Dermis microvascular lymphatic vessel endothelial cell (primary cell): ENCODE data around the gene ARHGAP12. TPM values are rescaled to one million over a fixed set of nuclear protein-coding genes. Genes with fewer than 3 reads are reported as not detected.

ENCODE experiments used
- DNase-seq, 2 donors: peaks; one replicate each; pipeline versions ENCODE4 v3.0.0 to v3.0.0-alpha.2; 2010; ENCODE audit warnings: low read depth in 2 of 2
- total RNA-seq: library from RNA; depleted of rRNA; stranded (reverse); fragments of >200 nt; gene quantifications from 2 replicates; pipeline ENCODE4 v1.2.1, GENCODE V29; 2014

ARHGAP12 gene
- total RNA-seq, 1 donor from 2014 or later = 19.8 TPM

DNA sequence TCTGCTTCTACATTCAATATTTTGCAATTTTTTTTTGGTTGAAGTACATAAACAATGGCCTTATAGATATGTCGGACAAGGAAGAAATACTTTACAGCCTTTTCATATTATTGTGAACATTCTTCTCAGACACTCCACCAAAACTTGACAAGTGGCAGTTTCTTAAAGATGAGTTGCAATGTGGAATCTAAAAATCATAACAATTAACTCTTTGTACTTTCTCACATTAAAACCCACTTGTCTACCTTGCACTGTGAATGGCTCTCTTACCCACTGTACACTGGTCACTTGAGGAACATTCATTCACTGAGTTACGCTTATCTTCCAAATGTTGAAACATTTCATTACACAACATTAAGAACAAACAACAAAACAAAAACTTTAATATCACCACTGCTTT is 44.2 kb downstream of the ARHGAP12 start:
- DNase-seq = no peak

DNA sequence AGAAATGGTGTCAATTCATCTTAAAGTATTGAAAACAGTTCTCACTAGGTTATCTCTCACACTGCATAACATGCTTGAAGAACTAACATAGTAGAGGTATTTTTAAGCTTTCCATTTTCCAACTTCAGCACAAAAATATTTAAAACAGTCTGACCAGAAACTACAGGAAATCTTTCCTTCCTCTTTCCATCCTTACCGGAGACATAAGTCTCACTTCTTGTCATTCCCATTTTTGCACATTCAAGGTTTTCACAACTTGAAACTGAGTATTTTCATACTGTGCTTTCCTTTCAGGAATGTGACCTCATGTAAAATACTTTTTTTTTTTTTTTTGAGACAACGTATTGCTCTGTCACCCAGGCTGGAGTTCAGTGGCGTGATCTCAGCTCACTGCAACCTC is 45.2 kb downstream of the ARHGAP12 start:
- DNase-seq = no peak

DNA sequence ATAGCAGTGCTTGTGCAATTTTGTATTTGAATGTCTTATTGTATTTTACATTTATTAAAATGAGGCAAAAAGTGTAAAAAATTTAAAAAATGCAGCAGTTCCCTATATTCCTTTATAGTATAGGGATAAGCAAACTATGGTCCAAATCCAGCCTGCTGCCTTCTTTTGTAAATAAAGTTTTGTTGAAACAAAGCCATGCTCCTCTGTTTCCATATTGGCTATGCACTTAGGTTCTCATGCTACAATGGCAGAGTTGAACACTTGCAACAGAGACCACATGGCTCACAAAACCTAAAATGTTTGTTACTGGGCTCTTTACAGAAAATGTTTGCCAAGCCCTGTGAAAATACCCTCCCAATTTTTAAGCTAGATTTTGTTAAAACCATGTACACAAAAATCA is 50.1 kb downstream of the ARHGAP12 start:
- no peak for DNase-seq

DNA sequence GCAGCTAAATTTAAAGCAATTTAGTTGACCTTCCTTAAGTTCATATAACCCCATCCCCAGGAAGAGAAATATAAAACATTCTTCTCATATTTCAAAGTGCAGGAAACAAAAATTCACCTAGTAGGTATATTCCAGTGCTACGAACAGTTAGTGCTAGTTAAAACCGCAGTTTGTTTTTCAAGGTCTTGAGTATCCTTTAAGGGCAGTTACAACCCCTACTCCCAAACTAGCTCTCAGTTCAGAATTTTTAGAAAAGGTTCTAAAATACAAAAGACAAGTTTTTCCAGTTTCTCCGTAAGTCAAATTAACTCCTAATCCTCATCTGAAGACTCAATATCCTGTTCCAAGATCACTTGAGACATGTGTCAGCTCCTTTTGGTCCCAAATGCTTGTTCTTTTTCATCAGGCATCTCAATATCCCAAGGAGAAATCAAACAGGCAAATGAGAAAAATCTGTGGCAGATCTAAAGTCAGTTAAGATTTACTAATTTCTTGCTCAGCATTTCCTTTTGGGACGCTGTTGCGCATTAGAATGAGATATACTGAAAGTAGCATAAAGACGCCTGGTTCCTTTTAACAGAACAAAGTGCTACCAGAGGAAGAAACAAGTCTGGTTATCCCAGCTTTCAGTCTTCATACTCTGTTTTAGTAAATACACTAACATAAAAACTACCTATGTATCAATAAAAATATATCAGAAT is 51.8 kb downstream of the ARHGAP12 start:
- no peak for DNase-seq

DNA sequence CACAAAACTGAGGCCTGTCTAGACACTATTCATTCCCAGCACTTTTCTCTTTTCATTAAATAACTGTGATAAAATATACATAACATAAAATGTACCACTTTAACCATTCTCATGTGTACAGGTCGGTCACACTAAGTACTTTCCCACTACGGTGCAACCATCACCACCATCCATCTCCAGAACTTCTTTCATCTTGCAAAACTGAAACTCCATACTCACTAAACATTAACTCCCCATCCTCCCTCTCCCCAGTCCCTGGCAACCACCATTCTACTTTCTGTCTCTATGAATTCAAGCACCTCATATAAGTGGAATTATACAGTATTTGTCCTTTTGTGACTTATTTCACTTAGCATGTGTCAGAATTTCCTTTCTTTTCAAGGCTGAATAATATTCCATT is 53.0 kb downstream of the ARHGAP12 start:
- no peak for DNase-seq

DNA sequence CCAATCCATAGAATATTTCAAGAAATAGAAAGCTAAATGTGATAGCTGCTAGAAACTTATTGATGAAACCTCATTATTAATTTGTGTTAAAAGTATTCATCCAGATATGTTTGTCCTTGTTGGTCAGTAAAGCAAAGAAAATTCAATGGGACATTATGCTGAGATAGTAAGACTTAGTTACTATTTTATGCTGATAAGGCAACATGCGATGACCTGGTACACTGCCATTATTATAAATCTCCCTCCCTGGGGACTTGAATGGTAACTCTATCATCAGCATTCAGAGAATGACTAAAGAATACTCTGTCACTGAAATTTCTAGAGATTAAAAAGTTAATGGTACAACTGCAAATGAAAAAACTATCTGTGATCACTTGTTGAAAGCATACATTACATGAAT is 54.9 kb downstream of the ARHGAP12 start:
- DNase-seq = no peak

DNA sequence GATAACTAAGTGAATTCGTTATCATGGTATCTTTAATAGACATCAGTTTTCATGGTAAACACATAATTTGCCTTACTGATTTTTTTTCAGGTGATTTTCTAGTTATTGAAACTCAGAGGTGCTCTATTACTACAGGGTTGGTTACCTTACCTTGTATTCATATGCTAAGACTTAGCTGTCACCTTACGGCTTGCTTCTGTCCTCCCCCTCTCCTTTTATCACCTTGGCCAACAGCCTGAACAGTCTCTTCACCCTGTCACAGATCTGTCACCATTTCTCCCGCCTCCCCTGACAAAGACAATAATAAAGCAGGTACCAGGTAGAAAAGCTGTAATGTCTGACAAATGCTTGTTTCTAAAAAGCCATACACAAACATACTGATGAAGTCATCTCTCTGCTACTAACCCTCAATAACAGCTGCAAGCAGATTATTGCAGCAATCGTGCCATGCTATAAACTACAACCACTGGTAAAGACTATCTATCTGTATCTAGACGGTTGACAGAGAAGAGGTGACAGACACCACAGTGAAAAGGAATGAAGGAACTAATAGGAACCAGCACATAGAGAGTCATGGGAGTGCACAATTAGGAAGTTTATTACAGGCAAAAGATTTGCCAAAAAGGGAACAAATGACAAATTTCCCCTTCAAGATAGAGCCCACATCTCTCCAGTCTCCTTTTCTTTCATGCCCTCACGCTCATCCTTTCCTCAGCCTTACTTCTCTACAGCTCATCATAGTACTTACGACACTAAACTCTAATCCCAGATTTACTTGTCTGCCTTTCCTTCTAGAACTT is 57.2 kb downstream of the ARHGAP12 start:
- no peak for DNase-seq

DNA sequence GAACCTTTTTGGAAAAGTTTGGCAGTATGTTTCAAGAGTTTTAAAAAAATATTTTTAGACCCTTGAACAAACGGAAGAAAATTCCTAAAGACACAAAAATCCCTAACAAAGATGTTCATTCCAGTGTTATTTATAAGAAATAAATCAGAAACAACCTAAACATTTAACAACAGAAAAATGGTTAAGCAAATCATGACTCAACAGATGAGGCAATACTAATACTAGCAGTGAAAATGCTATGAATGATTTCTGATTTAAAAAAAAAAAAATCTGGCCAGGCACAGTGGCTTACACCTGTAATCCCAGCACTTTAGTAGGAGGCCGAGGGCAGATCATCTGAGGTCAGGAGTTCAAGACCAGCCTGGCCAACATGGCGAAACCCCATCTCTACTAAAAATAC is 61.0 kb downstream of the ARHGAP12 start:
- DNase-seq = no peak

DNA sequence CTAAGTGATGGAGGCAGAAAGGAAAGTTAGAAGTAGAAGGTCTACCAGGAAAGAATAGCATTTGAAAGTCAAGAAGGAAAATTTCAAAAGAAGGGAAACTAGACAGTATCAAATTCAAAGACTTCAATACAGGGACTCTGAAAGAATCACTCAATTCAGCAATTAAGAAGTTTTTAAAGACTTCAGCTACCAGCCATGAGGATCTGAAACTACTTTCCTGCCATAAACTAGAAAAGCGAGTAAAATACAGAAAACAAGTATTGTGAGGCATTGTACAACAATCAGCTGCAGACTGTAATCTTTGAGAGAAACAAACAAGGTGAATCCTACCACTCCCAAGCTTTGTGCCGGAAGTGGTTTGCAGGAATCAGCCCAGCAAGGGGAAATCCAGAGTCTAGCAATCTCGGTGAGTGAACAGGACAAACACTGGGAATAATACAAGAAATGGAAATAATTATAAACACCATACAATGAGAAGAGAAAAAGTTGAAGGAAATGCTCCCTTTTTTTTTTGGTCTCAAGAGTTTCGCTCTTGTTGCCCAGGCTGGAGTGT is 62.4 kb downstream of the ARHGAP12 start:
- peak in 1 of 2 donors; percentile 50 for DNase-seq

DNA sequence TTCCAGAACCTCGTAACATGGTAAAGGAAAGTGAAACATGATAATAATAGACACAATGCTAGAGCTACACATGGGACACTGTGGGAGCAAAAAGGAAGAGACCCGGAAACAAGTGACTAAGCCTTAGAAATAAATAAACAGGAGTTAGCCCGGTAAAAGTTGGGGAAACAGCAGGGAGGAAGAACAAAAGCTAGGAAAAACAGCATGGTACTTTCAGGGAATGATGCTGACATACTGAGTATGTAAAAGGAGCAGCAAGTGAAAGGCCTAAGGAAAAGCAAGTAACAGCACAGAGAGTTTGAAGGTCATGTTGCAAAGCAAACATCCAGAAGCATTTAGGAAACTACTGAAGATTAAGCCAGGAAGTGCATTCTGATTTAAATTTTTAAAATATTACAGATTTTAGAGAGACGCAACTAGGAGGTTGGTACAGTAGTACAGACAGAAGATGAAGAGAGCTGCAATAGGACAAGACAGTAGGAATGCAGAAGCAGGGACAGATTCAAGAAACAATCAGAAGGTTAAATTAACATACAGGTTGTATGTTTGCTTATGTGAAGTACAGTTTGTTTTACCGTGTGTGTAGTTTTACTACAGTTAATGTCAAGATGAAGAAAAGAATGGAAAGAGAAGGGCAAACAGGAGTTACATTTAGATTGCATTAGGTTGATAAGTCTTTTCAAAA is 63.7 kb downstream of the ARHGAP12 start:
- peak; percentile 70 to 87 for DNase-seq

DNA sequence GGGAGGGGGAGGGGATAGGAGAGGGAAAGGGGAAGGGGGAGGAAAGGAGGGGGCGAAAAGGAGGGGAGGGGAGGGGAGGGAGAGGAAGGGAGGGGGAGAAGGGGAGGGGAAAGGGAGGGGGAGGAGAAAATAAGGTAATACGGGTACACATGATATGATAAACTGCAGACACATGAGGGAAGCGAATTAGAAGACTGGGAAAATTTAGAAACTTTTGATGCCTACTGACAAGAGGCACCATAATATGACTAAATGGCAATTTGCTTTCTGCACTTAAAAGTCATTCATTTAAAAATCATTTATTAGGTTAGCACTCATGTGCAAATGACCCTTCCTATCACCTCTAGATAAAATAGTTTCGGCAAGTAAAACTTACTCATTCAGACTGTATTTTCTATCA is 73.6 kb downstream of the ARHGAP12 start:
- DNase-seq = no peak

DNA sequence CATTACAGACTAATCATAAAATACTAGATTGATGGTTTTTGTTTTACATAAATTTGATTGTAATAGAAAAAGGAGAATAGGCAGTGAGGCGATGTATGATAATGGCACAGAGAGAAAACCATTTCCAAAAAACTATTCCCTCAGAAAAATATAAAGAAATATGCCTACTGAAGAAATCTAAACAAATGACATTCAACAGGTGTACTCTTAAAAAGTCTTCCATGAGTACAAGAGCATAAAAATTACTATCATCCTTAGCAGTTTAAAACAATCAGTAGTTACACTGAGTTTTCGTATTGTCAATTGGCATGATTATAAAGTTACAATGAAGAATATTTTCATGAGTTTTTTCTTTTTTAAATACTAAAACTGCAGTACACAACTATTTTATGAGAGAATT is 75.0 kb downstream of the ARHGAP12 start:
- DNase-seq = no peak

DNA sequence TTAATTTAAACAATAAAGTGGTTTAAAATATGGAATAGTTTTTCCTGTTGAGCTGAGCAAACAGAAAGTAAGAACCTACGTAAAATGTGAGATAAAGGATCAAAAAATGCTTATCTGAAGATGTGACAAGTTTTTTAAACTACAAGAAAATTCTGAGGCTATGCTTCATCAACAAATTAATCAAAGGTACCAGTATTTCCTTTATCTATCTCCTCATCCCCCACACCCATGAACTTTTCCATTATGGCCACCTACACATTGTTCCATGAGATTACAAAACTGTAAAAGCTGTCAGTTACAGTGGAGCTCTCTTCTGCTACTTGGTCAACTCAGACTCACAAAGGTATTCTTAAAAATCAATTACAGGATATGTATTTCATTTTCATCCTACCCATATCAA is 77.4 kb downstream of the ARHGAP12 start:
- DNase-seq = no peak

DNA sequence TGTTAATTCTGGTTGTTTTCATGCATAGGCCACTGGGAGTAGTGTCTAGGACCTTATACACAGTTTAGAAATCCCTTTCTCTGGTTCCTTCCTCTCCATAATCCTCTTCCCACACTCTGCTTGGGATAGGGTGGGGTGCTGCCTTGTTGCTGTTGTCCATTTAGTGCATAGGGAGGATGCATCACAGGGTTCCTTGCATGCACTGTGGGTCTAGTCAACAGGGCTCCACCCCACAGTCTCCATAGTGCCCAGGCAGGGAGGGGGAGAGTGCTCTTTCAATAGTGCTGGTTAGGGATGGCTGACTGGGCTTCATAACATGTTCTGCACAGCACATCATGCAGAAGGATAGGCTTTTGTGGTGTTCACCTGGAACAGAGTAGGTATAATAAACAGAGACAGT is 81.1 kb downstream of the ARHGAP12 start:
- no peak for DNase-seq

DNA sequence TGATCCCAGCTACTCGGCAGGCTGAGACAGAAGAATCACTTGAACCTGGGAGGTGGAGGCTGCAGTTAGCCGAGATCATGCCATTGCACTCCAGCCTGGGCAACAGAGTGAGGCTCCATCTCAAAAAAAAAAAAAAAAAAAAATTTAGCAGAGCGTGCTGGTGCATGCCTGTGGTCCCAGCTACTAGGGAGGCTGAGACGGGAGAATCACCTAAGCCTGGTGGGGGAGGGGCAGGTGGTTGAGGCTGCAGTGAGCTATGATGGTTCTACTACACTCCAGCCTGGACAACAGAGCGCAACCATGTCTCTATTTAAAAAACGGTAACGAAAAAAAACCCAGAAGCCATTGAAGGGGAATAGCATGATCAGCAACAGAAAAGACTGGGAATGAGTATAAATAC is 89.9 kb downstream of the ARHGAP12 start:
- DNase-seq = no peak

DNA sequence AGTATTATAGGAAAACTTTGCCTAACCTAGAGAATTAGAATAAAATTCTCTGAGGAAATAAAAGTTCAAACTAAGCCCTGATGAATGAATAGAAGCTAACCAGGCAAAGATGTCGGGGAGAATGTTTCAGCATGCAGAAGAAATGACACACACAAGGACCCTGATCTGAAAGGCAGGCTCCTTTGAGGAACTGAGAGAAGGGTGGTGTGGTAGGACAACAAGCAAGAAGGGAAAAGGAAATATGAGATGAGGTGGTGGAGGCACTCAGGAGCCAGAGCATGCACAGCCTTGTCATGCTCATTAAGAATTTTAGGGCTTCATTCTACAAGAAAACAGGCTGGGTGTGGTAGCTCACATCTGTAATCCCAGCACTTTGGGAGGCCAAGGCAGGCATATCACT is 90.6 kb downstream of the ARHGAP12 start:
- DNase-seq = no peak

DNA sequence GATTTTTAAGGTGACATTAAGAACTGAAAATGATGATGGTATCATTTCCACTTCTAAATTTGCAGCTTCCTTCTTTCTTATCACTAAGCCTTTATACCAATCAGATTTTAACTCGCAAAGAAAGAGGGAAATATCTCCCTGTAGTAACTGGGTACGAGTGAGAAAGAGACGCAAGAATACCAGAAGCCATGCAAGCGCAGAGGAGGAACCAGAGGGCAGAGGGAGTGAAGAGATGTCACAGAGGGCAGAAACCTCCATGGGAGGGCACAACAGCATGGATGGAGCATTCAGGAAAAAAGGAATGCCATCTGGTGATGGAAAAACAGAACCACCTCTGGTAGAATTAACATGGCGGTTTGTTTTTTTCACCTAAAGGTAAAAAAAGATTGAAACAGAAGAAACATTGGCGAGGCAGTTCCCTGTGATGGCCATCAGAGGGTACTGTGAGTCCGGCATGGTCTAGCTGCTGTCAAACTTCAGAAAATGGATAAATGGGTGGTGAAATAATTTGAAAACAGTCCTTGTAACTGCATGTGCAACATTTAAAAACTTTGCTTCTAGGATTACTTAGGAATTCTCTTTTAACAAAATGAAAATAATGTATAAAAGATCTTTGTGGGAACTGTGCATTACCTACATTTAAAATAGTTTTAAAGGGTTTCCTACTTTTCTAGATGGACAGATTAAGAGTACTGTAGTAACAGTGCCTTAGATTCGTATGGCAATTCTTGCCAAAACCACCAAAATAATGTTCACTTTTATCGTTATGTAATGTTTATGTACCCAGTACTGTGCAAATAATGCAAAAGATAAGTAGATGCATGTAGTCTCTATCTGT is 91.8 kb downstream of the ARHGAP12 start:
- peak; percentile 21 to 57 for DNase-seq

DNA sequence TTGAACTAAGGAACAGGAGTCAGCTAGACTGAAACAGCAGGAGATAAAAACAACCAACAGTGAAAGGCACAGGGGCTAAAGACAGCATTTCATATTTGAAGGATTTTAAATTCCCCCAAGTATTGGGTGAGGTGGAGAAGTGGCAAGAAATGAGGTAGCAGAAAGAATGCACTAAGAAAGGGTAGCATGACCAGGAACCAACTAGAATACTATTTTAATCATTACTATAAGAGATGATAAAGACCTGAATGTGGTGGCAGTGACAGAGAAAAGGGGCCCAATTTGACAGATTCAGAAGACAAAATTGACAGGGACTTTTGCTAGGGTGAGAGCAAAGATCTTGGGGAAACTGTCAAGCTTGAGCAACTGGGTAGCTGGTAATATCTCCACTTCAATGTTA is 94.9 kb downstream of the ARHGAP12 start:
- DNase-seq = no peak

DNA sequence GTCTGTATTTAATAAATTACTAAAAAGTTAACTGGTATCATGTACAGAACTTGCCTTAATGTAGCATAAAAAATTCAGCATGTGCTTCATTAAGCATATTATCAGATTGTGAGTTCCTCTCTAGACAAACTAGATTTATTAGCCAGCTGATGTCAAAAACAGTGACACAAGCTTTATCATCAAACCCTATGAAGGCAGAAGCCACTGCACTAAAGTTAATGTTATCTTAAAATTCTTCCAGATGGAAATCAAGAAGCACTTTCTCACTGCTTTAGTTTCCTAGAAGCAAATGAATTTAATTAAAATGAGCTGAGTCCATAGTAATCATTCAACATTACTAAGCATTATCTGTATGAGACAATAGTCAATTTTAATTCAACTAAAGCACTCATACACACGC is 96.4 kb downstream of the ARHGAP12 start:
- DNase-seq = no peak

DNA sequence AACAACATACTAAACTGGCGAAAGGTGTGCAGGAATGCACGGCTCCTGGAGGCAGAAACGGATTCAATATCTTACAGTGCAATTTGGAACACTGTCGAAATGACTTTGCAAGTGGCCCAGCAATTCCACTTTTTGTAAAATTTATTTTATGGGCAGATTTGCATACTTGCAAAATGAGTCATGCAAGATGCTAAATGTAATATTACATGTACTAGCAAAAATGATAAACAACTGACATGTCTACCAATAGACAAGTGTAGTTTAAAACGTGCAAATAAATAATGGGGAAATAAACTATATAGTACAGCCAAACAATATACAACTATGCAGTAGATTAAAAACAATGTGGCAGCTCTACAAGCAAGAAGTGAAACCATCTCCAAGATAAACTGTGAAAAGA is 97.7 kb downstream of the ARHGAP12 start:
- DNase-seq = no peak

DNA sequence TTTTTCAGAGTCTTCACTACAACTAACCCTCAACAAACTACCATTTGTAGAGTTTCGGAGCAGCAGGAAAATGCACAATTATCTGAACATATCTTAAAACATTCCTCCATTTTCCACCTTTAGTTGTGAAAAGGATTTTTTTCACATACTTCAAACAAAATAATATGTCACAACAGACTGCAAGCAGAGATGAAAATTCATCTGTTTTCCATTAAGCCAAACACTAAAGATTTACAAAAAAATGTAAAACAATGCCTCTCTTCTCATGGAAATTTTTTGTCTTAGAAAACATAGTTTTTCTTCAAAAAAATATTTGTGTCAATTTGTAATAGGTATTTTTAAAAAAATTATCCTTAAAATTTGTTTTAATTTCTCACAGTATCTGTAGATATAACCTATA is 98.9 kb downstream of the ARHGAP12 start:
- no peak for DNase-seq
